Hepatic stellate cell (primary cell): ENCODE data around the gene CRHR1.
"Not testable (repeated sequence)": the region's sequence is repeated elsewhere in the genome, so short reads cannot be mapped to it uniquely, and the experiment has no call there.

Experiments used
- DNase-seq: peaks from one replicate; pipeline ENCODE4 v3.0.0; 2011; ENCODE audit warnings: low spot score

CRHR1 gene

DNA sequence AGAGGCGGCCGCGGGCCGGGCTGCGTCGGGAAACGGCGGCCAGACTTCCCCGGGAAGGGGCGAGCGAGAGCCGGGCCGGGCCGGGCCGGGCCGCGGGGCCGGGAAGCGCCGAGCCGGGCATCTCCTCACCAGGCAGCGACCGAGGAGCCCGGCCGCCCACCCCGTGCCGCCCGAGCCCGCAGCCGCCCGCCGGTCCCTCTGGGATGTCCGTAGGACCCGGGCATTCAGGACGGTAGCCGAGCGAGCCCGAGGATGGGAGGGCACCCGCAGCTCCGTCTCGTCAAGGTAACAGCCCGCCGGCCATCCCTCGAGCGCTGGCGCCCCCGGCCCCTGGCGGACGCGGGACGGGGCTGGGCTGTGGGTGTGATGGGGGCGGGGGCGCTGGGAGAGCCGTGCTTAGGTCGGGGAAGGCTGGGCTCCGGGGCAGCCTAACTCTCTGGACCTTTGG, at the start of gene CRHR1:
Gene CRHR1, plus strand, starts transcription at position 28 of the 448 bp plus-strand sequence. Its CDS starts 225 bp downstream, at position 253.
- no peak for DNase-seq

DNA sequence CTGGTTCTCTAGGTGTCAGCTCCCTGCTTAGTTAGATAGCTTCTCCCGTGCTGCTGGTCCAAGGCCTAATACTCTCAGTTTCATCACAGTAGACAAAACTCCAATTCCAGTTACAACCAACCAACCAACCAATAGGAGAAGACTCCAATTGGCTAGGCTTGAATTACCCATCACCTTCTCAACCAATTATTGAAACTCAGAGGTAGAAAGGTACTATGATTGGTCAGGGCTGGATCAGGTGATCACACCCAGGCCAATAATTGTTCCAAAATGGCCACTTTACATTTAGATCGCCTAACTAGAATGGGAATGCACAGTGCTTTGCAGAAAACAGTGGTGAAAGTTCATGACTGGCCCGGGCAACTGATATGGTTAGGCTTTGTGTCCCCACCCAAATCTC, 49.5 kb upstream of the CRHR1 start:
- DNase-seq, result no peak

DNA sequence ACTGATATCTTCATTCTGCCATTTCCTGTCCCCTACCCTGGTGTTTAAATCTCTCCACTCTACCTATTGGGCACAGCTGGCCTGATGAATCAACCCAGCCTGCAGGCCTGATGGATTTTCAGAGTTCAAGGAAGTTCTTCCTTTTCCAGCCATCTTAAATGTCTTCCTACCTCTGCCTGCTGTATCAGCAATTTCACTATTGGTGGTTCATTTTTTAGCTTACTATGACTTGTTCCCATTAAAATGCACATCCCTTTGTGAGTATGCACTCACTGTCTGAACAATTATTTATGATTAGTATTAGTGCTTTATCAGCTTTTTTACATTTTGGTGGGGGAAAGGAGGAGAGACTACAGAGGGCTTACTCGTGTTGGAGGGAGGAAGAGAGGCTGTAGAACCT, 48.6 kb upstream of the CRHR1 start:
- no peak for DNase-seq

DNA sequence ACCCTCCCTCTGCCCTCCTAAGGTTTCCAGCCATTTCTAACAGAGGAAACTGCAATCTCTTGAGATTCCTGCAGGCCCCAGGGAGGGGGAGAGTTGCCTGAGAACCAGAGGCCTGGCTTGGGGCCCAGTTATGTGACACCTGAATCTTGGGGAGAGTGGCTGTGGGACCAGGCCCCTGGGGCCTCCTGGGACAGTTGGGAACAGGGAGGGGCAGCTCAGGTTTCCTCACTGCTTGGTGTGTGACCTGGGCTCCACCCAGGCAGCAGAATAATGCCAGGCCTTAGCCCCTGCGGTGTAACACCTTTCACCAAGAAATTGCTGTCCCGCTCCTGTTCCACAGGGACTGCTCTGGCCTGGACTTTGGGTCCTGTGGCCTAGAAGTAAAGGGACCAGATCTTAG, 44.3 kb upstream of the CRHR1 start:
- DNase-seq, result no peak

DNA sequence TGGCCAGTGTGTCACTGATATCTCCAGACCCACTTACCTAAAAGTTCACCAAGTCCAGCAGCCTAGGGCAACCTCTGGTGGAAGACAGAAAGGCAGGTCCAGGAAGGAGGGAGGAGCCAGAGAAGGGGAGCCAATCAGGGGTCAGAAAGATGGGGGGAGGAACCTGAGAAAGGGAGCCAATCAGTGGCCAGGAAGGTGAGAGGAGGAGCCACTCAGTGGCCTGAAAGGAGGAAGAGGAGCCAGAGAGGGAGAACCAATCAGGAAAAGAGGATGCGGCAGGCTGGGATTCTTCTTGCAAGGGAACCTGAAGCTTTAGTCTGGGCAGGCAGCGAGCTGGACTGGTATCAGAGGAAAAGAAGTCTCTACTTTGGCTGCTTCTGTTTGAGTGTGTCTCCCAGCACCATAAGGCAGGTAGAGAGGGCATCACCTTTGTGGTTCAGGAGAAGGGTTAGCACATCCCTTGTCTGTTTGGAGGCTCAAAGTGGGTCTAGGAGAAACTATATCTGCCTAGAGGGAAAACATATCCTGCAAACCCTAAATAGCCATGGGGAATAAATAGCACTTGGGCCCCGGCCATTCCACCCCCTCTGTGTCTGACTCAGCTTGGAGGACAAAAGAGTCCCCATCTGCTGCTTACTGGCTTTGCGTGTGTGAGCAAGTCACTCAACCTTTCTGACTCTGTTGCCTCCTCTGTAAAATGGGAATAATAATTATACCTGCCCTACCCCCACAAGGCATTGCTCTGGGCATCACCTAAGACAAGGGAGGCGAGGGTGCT, 43.4 kb upstream of the CRHR1 start:
- DNase-seq, result peak; percentile 54

DNA sequence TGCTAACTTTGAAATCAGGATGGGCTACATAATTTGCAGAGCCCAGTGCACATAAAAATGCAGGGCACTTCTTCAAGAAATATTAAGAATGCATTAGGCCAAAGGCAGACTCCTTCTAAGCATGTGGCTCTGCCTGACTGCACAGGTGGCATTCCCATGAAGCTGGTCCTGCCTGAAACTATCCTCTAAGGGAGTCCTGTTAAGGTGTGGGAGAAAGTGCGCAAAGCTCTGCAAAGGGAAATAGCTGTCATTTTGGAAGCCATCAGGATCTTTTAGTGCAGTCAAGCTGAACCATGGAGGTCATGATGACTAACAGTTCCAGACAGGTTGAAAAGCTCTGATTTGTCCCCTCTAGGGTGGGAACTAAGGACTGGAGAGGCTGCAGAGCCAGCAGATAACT, 41.9 kb upstream of the CRHR1 start:
- no peak for DNase-seq

DNA sequence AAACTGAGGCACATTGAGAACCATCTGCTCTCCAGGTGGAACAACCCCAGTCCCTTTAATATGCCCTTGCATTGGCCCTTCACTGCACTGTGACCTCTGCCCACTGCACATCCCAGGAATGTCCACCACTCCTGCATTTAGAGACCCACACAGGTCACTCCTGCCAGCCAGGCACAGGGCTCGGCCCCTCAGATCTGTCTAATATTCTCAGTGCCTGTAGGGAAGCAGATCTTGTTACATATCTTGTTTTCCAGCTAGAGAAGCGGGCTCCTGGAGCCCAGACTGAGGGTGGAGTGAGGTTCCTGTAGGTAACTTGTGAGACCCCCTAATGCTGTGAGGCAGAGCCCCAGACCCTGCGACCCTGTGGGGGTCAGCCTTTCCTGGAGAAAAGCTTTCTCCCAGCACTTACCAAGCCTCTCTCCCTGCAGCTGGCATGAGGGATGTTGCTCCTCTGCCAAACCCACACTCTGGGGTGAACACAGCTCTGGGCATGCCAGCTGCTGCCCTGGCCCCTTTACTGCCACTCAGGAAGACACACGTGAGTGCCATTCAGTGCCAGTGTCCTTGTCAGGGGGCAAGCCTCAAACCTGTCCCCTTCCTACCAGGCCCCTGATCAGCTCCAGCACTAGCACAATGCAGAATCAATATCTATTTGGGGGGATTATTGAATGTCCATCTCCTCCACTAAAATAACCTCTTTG, 40.3 kb upstream of the CRHR1 start:
- no peak for DNase-seq

DNA sequence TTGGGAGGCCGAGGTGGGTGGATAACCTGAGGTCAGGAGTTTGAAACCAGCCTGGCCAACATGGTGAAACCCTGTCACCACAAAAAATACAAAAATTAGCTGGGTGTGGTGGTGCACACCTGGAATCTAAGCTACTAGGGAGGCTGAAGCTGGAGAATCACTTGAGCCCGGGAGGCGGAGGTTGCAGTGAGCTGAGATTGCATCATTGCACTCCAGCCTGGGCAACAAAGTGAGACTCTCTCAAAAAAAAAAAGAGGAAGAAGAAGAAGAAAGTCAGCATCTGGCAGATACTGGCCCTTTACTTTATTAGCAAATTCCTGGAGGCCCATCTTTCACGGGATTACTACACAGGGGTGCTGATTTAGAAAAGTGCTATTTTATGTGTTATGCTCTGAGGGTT, 39.3 kb upstream of the CRHR1 start:
- DNase-seq, result not testable (repeated sequence)

DNA sequence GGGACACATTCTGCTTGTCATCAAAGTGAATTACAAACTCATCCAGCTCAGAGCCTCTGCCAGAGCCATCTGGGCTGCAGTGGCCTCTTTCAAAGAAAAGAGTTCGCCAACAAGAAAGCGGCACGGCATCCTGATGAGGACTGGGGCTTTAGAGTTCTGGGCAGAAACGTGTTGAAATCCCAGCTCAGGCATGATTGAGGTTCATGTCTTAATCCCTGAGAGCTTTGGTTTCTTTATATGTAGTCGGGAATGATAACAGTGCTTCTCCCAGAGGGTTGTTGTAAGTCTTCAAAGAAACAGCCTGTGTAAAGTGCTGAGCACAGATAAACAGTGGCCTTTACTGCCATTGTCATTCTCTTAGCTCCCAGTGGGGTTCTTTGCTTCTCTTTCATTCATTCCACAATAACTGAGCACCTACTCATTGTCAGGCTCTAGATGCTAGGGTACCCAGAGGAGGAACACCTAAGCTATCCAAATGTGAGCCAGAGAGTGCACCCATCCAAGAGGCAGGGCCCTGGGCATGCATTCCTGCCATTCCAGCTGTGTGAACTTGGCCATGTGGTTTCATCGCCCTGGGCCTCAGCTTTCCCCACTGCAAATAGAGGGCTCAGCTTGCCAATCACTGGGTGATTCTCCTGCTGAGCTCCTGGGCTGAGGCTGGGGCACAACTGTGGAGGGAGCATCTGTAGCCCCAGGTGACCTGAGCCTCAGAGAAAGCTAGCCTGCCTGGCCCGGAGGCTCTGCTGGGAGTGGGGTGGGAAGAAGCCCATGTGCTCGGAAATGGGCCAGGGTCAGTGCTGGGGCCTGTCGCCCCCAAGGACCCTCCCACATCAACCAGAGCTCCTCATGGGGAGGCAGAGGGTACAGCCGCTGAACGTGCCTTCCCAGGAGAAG, 38.3 kb upstream of the CRHR1 start:
- no peak for DNase-seq

DNA sequence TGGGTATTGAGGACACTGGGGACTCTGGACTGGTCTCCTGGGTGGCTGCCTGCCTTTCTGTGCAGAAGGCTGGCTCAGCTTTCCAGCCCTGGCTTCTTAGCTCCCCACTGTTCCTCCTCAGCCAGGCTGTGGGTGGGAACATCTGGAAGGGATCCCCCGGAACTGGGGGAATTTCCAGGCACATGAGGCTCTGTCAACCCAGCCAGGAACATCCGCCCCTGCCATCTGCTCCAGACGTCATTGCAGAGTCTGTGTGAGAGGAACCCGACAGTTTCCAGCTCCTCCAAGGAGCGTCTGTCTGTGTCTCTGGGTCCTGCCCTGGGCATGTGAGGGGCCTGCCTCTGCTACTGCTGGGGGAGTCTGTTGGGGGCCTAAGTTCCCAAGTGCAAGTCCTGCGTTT, 36.2 kb upstream of the CRHR1 start:
- DNase-seq, result no peak

DNA sequence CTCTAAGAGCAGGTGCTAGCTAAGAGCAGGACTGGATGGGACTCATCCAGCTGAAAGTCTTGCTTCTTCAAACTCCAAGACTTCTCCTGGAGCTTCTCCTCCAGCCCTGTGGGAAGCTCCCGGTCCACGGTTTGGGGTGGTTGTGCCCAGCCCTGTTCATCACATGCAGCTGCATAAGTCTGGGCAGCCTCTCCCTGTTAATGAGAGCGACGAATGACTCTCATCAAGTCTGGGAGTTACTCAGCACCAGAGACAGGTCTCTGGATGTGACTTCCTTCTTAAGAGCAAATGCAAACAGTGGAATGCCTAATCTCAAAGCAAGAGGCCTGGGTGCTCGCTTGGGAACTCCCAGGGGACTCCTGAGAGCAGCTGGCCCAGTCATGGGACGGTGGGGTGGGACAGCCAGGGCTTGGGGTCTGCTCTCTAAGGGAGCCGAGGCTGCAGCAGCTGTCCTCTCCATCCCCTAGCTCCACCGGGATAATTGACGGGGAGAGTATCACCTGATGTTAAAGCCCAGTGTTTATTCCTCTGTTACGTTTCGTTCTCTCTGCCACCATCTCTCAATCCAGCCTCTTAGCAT, 35.3 kb upstream of the CRHR1 start:
- no peak for DNase-seq

DNA sequence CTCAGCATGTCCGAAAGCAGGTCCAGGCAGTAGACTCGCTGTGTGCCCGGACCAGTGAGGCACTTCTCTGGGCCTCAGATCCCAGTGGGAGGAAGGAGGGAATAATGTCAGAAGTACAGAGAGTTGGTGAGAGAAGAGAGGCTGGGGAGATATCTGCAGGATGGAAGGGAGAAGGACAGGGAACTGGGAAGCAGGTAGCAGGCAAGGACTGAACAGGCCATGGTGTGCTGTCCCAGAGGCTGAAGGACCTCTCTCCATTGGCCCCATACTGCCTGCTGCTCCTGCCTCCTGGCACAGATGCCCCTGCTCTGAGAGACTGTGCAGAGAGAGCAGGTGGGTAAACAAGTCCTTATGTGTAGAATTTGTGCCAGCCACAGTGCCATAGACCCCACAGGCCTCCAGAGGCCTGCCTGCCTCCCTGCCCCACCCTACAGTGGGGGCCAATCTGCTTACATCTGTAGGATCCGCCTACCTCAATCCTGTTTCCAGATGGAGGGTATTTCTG, 34.2 kb upstream of the CRHR1 start:
- DNase-seq, result no peak

DNA sequence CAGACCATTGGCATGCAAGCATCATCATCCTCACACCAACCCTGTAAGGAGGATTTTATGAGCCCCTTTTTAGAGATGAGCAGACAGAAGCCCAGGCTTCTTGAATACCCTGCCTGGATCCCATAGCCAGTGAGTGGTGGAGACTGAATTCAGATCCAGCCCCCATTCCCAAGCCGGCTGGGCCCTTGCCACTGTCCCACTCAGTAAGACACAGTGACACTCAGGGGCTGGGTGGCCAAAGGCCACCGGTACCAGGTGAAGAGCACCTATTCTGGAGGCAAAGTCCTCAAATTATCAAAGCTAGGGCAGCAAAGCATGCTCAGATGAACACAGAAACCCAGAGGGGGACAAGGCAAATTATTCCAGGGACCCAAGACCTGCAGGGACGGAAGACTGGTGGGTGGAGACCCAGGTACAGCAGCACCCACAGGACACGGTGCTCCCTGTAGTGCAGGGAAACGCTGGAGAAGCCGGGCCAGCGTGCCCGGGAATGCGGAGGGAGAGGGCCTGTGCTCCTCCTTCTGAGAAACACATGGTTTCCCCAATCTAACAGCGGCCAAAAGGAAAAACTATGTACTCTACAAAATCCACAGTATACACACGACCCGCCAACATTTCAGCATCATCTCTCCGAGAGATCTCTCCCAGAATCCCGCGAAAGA, 33.2 kb upstream of the CRHR1 start:
- DNase-seq, result no peak

DNA sequence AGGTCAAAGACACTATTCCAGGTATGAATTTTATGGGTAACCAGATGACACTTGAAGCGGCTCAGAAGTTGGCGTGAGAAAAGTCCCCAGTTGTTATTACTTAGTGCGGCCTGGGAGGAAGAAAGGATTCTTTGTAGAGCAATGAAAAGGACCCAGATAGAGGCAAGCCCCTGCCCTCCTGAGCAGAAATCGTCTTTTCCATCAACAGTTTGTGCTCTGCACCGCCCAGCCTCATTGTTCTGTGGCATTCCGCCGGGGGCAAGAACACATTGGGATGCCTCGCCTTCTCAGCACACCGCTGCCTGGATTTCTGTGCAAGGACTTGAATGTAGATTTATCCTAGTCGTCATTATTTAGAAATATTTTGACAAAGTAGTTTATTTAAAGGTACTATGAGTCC, 32.7 kb upstream of the CRHR1 start:
- DNase-seq, result no peak

DNA sequence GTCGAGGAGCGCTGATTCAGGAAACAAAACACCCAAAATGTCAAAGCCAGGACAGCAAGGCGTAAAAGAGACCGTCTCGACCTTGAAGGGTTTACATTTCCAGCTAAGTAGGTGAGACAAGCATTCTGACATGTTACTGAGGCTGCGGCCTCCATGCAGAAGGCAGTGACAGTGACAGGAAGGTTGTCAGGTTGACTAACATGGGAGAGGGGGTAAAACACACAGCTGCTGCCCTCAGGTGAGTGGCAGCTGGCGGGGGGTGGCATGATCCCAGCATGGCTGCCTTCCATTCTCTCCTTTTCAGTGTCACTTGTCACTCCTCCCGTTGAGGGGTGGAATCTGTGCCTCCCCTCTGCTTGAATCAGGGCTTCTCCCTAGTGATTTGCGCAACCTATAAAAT, 31.9 kb upstream of the CRHR1 start:
- DNase-seq, result no peak

DNA sequence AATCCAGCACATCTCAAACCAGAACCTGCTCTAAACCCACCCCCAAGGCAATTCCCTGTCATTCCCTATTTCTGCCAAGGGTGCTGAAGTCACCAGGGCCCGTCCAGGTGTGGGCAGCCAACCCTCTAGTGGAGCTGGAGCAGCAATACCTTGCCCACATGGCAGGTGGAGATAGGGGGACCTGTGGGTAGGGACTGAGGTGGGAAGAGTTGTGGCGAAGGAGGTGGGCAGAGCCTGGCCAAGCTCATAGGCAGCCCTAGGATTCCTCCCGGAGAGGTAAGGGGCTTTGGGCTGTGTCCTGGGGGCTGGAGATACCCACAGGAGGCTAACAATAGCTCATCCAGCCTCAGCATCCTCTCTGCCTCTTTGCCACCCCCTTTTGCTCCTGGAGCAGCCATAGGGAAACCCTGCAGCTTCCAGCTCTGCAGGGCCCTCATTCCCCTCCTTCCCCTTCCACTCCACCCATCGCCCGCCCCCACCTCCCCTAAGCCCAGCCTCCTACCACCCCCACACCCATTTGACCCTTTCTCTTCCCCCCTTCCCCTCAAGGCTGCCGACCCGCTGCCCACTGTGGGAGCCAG, 30.4 kb upstream of the CRHR1 start:
- DNase-seq, result no peak

DNA sequence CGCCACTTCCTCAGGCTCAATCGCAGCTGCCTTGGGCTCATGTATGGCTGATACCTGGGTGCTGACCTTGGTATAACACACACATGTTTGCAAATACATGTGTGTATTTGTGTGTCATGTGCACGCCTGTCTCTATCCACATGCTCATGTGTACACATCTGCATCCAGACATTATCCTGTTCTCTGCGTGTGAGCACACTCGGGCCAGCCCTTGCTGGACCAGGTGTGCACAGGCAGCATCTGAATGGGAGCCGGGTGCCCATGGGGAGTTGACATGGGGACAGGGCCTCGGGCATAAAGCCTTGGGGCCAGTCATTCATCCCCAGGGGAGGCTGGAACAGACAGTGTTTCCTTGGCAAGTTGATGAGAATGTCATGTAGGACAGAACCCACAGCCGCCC, 29.1 kb upstream of the CRHR1 start:
- DNase-seq, result no peak

DNA sequence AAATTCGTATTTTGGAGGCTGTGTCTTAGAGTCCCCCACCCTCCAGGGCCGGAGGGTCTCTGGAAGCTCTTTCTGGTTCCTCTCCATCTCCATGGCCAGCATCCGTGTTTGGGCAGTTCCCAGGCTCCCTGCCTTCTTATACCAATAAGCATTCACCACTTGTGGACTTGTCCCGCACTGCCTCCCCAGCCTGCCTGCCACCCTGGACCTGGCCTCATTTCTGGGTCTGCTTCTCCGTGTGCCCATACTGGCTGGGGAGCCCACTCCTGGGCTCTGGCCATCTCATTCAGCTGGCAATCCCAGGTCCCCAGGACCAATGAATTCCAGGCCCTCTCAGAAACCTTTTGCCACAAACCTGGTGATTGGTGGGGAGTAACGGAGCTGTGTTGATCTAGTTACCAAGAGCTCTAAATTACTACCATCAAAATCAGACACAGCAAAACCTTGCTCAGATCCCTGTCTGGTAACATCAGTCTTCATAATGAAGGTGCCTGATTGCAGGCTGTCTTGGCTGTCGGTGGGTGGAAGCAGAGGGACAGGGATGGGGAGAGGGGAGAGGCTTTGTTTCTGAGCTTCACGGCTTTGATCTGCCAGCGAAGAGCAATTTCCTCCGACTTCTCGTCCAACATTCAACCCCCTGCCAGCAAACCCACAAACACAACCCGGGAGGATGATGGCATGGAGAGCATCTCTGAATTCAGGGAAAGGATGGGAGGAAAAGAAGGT, 27.7 kb upstream of the CRHR1 start:
- DNase-seq, result no peak

DNA sequence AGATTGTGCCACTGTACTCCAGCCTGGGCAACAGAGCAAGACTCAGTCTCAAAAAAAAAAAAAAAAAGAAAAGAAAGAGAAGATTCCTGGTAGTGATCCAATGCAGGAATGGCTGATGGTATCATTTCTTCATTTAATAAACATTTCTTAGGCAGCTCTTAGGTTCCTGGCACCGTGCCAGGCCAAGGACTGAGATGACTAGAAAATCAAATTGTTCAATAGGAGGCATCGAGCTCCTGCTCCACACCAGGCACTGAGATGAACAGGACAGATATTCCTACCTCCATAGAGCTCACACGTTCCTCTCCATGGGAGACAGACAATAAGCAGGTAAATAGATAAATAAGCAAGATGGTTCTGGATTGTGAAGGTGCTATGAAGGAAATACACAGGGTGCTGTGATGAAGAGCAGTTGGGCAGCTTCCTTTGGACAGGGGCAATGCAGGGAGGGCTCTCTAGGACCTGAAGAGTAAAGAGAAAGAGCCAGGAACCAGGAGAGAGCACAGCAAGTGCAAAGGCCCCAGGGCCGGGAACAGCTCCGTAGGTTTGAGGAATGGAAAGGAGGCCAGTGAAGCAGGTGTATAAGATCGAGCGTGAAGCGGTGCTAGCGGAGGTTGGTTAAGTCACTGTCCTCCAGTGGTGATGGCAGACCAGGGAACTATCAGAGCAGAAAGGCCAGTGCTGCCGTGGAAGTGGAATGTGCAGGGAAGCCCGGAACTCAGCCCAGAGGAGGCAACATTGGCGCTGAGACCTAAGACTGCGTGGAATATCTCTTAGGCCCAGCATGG, 26.5 kb upstream of the CRHR1 start:
- no peak for DNase-seq

DNA sequence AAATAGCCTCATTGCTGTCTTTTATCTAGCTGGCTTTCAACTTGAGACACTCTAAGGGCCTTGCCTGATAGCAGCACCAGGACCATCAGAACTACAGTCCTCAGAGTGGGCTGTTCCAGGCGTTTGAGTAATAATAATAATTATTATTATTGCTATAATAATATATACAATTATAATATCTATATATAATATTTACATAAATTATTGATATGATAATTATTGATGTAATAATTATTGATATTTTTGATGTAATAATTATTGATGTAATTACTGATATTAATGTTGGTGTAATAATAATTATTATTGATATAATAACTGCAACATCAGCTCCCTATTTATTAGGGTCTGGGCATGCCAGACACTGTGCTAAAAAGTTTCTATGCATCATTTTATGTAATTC, 25.6 kb upstream of the CRHR1 start:
- no peak for DNase-seq
